Keratinocyte (primary cell): ENCODE data around the gene PHLPP2. TPM values are rescaled to one million over a fixed set of nuclear protein-coding genes. Genes with fewer than 3 reads are reported as not detected.

Experiments
- DNase-seq: peaks from one replicate; pipeline ENCODE4 v3.0.0-alpha.2; 2011; ENCODE audit warnings: low read depth, missing footprints, low spot score
- FAIRE-seq: peaks from 2 replicates; lab custom pipeline; 2011; peaks lifted over from hg19 to GRCh38; lab: Jason Lieb, UNC
- H2AFZ ChIP-seq: 2 replicates; pipeline ENCODE4 v1.6.0; 2012; ENCODE audit warnings: low read length, control low read depth, inconsistent platforms; ENCODE audit not compliant: control insufficient read depth
- H3K27ac ChIP-seq: 2 replicates; pipeline ENCODE4 v1.5.1; 2011; ENCODE audit warnings: low read length; ENCODE audit not compliant: control insufficient read depth, insufficient read depth
- H3K27me3 ChIP-seq: 3 replicates; pipeline ENCODE4 v1.6.0; 2011; ENCODE audit warnings: low read length; ENCODE audit not compliant: control insufficient read depth, insufficient read depth; ENCODE audit errors: extremely low read depth
- H3K36me3 ChIP-seq, 2 experiments: 2 replicates in 1 of 2; 3 replicates in 1 of 2; pipeline ENCODE4 v1.5.1; 2011; ENCODE audit warnings: low read length in 2 of 2, mild to moderate bottlenecking in 1 of 2; ENCODE audit not compliant: control insufficient read depth in 2 of 2, insufficient read depth in 2 of 2; ENCODE audit errors: extremely low read depth in 1 of 2
- H3K4me1 ChIP-seq: 3 replicates; pipeline ENCODE4 v1.5.1; 2011; ENCODE audit warnings: low read length; ENCODE audit not compliant: control insufficient read depth, insufficient read depth; ENCODE audit errors: extremely low read depth
- H3K4me2 ChIP-seq: 3 replicates; pipeline ENCODE4 v1.6.0; 2011; ENCODE audit warnings: low read depth, low read length; ENCODE audit not compliant: control insufficient read depth, insufficient read depth; ENCODE audit errors: extremely low read depth
- H3K4me3 ChIP-seq, 3 experiments: fragments of 200-600 bp in 1 of 3; sonication (generic) in 1 of 3; 2 replicates in 2 of 3; 3 replicates in 1 of 3; pipeline ENCODE4 v1.5.1; 2011 to 2016; ENCODE audit warnings: low read length in 3 of 3, mild to moderate bottlenecking in 3 of 3, control low read depth in 2 of 3, inconsistent platforms in 1 of 3, low read depth in 1 of 3, mixed read lengths in 1 of 3, mixed run types in 1 of 3, moderate library complexity in 1 of 3; ENCODE audit not compliant: control insufficient read depth in 2 of 3, insufficient read depth in 2 of 3; ENCODE audit errors: extremely low read depth in 1 of 3
- H3K79me2 ChIP-seq: 2 replicates; pipeline ENCODE4 v1.6.0; 2012; ENCODE audit warnings: low read length; ENCODE audit not compliant: control insufficient read depth, insufficient read depth
- H3K9ac ChIP-seq: 3 replicates; pipeline ENCODE4 v1.6.0; 2011; ENCODE audit warnings: low read length; ENCODE audit not compliant: control insufficient read depth, insufficient read depth; ENCODE audit errors: extremely low read depth
- H3K9me1 ChIP-seq: 3 replicates; pipeline ENCODE4 v1.6.0; 2011; ENCODE audit warnings: low read length; ENCODE audit not compliant: control insufficient read depth, insufficient read depth; ENCODE audit errors: extremely low read depth
- H3K9me3 ChIP-seq: 2 replicates; pipeline ENCODE4 v1.5.1; 2012; ENCODE audit warnings: low read depth, low read length; ENCODE audit not compliant: control insufficient read depth
- H4K20me1 ChIP-seq: 3 replicates; pipeline ENCODE4 v1.6.0; 2011; ENCODE audit warnings: low read length; ENCODE audit not compliant: control insufficient read depth, insufficient read depth; ENCODE audit errors: extremely low read depth
- CTCF ChIP-seq, 3 experiments: IDR thresholded peaks in 1 of 3; conservative IDR thresholded peaks in 1 of 3; optimal IDR thresholded peaks in 1 of 3; 2 replicates in 2 of 3; 3 replicates in 1 of 3; pipeline versions ENCODE3 to v1.5.1; 2011; ENCODE audit warnings: low read length in 3 of 3, mild to moderate bottlenecking in 3 of 3, moderate library complexity in 2 of 3, control low read depth in 1 of 3, inconsistent platforms in 1 of 3; ENCODE audit not compliant: insufficient read depth in 2 of 3; ENCODE audit errors: extremely low read depth in 1 of 3
- EZH2 ChIP-seq: IDR thresholded peaks from one replicate; pipeline ENCODE4 v1.6.1; 2012; ENCODE audit warnings: inconsistent platforms, mild to moderate bottlenecking, low read length, moderate library complexity
- dilution Hi-C: fragments of 300-500 bp; cut with MboI; formaldehyde crosslinking; loops from one replicate; pipeline ENCODE4 v1.7.0; 2020; ENCODE audit warnings: low sequenced_read_pairs; ENCODE audit not compliant: extremely low pct_ligation_motif_present
- polyA plus RNA-seq, 5 experiments: library from polyadenylated mRNA; depleted of rRNA in 3 of 5; stranded (reverse) in 3 of 5; stranded (forward) in 1 of 5; unstranded in 1 of 5; fragments of >200 nt; gene quantifications; 1 replicate in 1 of 5; 2 replicates in 3 of 5; 3 replicates in 1 of 5; pipeline versions ENCODE4 v1.2.1 to v1.2.3, GENCODE V29; 2011 to 2012; ENCODE audit warnings: missing spikeins in 2 of 5, low read depth in 1 of 5, low replicate concordance in 1 of 5

PHLPP2 gene
- polyA plus RNA-seq, 1 donor (not counting 4 experiments of a cell fraction or from before 2014, with no cell fraction given): 6.5 TPM

- Histone ChIP-seq H4K20me1 (no peaks in the 10 kb centered on the region), H3K27me3 (no peaks in the 10 kb centered on the region), H3K36me3 (peaks cover 10 to 18% of the 10 kb centered on the region in 2 experiments), H3K79me2 (no peaks in the 10 kb centered on the region), H3K4me1 (no peaks in the 10 kb centered on the region), H3K9me3 (no peaks in the 10 kb centered on the region), H3K4me2 (no peak overlapping the region), H3K4me3 (no peak overlapping the region), H2AFZ (no peak overlapping the region), H3K9ac (no peak overlapping the region), H3K9me1 (no peaks in the 10 kb centered on the region), H3K27ac (no peak overlapping the region)
- dilution Hi-C loops: no loop called here
- DNase-seq: no peak
- TF ChIP-seq EZH2: no peak
- no peak for TF ChIP-seq CTCF (optimal IDR thresholded peaks at IDR 0.05 in 1 of 3, IDR thresholded peaks at IDR 0.05 in 1 of 3, conservative IDR thresholded peaks at IDR 0.05 in 1 of 3; ENCODE audit: extremely low read depth in 1 of 3, insufficient read depth in 2 of 3, low read length in 3 of 3)
- no peak for FAIRE-seq
Observed at GRCh38 chr16:71732587-71732986, 8.1 kb upstream of the PHLPP2 start.

GRCh38 chr16:71727551-71728324, 3.2 kb upstream of the PHLPP2 start:
- Histone ChIP-seq H3K27ac (no peak overlapping the region), H3K9me1 (no peaks in the 10 kb centered on the region), H3K4me3 (no peak overlapping the region), H3K9me3 (no peaks in the 10 kb centered on the region), H3K79me2 (no peaks in the 10 kb centered on the region), H3K27me3 (peaks cover 4% of the 10 kb centered on the region), H3K4me1 (peaks cover 4% of the 10 kb centered on the region), H4K20me1 (no peaks in the 10 kb centered on the region), H3K9ac (no peak overlapping the region), H3K36me3 (peaks cover 0 to 4% of the 10 kb centered on the region in 2 experiments), H3K4me2 (no peak overlapping the region), H2AFZ (no peak overlapping the region)
- no peak for TF ChIP-seq EZH2
- no peak for TF ChIP-seq CTCF (optimal IDR thresholded peaks at IDR 0.05 in 1 of 3, IDR thresholded peaks at IDR 0.05 in 1 of 3, conservative IDR thresholded peaks at IDR 0.05 in 1 of 3; ENCODE audit: extremely low read depth in 1 of 3, insufficient read depth in 2 of 3, low read length in 3 of 3)
- no peak for FAIRE-seq
- dilution Hi-C loops: no loop called here
- no peak for DNase-seq
